Stimulated activated CD4-positive, alpha-beta T cell treated with anti-CD3 and anti-CD28 coated beads, Interleukin-4, amount 100 ng/mL, for 48 hours (primary cell): ENCODE results near the gene IQCF6.
A peak's percentile ranks its signal among the peaks of the same experiment; 100 is the strongest.
"Not testable (repeated sequence)": the region's sequence is repeated elsewhere in the genome, so short reads cannot be mapped to it uniquely, and the experiment has no call there.

Source experiments
- DNase-seq, 2 donors: peaks; one replicate each; pipeline ENCODE4 v3.0.0-alpha.2; 2020; ENCODE audit warnings: low read depth in 2 of 2

Gene IQCF6

GRCh38 chr3:51779137-51779536 is at the start of gene IQCF6:
Gene IQCF6, minus strand, starts transcription at chr3:51779237. Its CDS starts 13 bp downstream, at chr3:51779224.
- DNase-seq = no peak

GRCh38 chr3:51828297-51828696 is 49.3 kb upstream of the IQCF6 start:
- no peak for DNase-seq

GRCh38 chr3:51819709-51820406 is 40.8 kb upstream of the IQCF6 start:
- peak in 1 of 2 donors; percentile 13 for DNase-seq

- no peak for DNase-seq
These were observed 40.1 kb upstream of the IQCF6 start for GRCh38 chr3:51819151-51819550.

GRCh38 chr3:51817375-51817774 is 38.3 kb upstream of the IQCF6 start:
- DNase-seq = no peak

GRCh38 chr3:51816723-51817122 is 37.7 kb upstream of the IQCF6 start:
- no peak for DNase-seq

- no peak for DNase-seq
These were observed 36.6 kb upstream of the IQCF6 start for GRCh38 chr3:51815614-51816013.

GRCh38 chr3:51814034-51814433 is 35.0 kb upstream of the IQCF6 start:
- DNase-seq = no peak

- DNase-seq = no peak
These were observed 34.5 kb upstream of the IQCF6 start for GRCh38 chr3:51813539-51813938.

GRCh38 chr3:51808934-51809333 is 29.9 kb upstream of the IQCF6 start:
- no peak for DNase-seq

GRCh38 chr3:51802106-51802703 is 23.2 kb upstream of the IQCF6 start:
- DNase-seq = no peak

GRCh38 chr3:51800750-51801125 is 21.7 kb upstream of the IQCF6 start:
- DNase-seq = no peak

GRCh38 chr3:51799879-51800749 is 21.1 kb upstream of the IQCF6 start:
- DNase-seq = no peak

GRCh38 chr3:51798411-51798963 is 19.4 kb upstream of the IQCF6 start:
- no peak for DNase-seq

- no peak for DNase-seq
These were observed 17.8 kb upstream of the IQCF6 start for GRCh38 chr3:51796854-51797253.

- no peak for DNase-seq
These were observed 15.2 kb upstream of the IQCF6 start for GRCh38 chr3:51794206-51794605.

- no peak for DNase-seq
These were observed 13.2 kb upstream of the IQCF6 start for GRCh38 chr3:51792206-51792605.

- no peak for DNase-seq
These were observed 10.4 kb upstream of the IQCF6 start for GRCh38 chr3:51789437-51789836.

- DNase-seq = not testable (repeated sequence)
These were observed 8.5 kb upstream of the IQCF6 start for GRCh38 chr3:51787576-51787975.

- no peak for DNase-seq
These were observed 7.2 kb upstream of the IQCF6 start for GRCh38 chr3:51786267-51786666.

GRCh38 chr3:51778554-51778953 is 483 bp downstream of the IQCF6 start:
- no peak for DNase-seq

GRCh38 chr3:51777985-51778384 is 1.1 kb downstream of the IQCF6 start:
- DNase-seq = no peak
